ENCODE data around the gene ZNF330.
A peak's percentile ranks its signal among the peaks of the same experiment; 100 is the strongest.
"Not testable (repeated sequence)": the region's sequence is repeated elsewhere in the genome, so short reads cannot be mapped to it uniquely, and the experiment has no call there.

Gene ZNF330

DNA sequence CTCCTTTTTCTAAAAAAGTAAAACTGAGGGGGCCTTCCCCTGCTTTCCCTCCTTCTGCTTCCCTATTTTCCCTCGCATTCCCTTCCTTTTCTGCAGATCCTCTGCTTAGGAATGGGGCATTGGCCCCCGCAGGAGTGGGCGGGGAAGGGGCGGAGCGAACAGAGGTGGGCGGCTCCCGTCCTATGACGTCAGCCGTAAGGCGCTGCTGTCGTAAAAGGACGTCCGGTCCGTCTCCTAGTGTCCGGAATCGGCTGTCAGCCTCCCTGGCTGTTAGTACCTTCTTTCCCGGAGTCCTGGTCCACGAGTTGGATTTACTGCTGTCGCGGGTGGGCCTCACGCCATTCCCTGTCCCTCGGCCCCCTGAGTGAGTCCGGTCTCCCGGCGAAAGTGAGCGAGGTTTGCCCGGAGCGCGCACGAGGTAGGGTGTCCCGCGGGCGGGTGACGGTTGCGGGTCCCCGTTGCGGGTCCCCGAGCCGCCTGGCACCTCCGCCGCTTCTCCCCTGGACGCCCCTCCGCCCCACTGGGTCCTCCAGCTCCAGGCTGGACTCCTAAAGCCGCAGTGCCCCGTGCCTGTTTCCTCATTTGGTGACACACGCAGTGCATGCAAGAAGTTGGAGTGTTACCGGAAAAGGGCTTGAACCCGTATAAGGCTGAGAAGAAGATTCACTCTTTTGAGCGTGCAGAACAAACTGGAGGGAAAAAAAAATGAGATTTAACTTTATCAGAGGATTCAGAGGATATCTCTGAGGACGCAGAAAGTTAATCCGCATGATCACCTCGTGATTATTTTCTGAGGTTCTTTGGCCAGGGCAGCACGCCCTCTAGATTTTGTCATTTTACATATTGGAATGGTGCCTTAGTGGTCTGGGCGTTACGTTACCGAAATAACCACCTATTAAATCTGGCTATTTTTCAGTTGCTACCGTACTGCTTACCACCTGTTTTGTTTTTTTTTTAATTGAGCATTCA, at the start of gene ZNF330:
Gene ZNF330 (plus strand): TSS at position 205 of the 969 bp plus-strand sequence. CDS start 1,477 bp downstream, outside the sequence.
- DNase-seq: peak; percentile 65 to 81

- DNase-seq: no peak
Measured at GRCh38 chr4:141174457-141174856, 46.2 kb upstream of the ZNF330 start.

DNA sequence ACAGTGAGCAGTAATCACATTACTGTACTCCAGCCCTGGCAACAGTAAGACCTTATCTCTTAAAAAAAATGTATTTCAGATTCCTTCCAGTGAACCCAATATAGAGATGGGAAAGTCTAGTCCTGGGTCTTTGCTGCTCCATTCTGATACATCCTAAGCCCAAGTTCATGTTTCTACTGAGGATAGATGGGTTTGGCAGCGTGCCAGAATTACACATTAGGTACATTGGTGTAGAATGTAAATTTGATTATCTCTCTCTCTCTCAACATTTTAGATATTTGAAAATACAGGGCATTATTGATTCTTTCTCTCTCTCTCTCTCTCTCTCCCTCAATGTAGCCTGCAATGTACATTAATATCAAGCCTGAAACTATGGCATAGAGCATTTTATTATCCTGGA, 43.5 kb upstream of the ZNF330 start:
- DNase-seq: no peak

- no peak for DNase-seq
Measured at GRCh38 chr4:141179474-141180373, 41.0 kb upstream of the ZNF330 start.

GRCh38 chr4:141180991-141181761, 39.5 kb upstream of the ZNF330 start:
- DNase-seq: no peak

DNA sequence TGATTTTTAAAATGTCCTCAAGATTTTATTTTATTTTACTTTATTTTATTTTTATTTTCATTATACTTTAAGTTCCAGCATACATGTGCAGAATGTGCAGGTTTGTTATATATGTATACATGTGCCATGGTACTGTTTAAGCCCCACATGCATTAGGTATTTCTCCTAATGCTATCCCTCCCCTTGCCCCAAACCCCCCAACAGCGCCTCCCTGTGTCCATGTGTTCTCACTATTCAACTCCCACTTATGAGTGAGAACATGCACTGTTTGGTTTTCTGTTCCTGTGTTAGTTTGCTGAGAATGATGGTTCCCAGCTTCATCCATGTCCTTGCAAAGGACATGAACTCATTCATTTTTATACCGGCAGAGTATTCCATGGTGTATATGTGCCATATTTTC, 37.2 kb upstream of the ZNF330 start:
- DNase-seq: not testable (repeated sequence)

GRCh38 chr4:141192564-141192963, 28.1 kb upstream of the ZNF330 start:
- DNase-seq: no peak

- DNase-seq: no peak
Measured at GRCh38 chr4:141193516-141194034, 27.1 kb upstream of the ZNF330 start.

DNA sequence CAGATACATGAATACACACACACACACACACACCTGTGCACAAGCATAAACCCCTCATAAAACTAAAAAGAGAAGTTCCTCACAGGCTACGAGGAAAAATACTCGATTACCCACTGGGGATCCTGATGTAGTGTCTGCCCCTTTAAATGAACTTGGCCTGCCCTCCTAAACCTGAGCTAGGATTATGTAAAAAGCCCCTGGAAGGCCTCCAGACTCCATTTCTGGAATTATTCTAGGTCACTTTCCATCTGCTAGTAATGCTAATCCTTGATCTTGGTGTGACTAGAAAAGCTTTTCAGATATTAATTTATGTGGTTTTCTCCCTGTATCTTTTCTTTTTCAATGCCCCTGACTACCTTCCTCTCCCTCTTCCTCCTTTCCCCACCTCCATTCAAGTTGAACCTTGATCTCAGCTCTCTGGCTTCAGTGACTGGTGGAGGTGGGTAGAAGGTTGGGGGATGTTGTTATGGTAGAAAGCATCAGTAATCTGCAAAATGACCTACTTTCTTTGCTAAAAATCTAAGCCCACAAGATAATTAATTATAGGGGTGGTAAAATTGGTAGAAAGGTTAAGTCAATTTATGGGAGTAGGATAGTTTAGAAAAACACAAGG, 25.5 kb upstream of the ZNF330 start:
- DNase-seq: no peak

DNA sequence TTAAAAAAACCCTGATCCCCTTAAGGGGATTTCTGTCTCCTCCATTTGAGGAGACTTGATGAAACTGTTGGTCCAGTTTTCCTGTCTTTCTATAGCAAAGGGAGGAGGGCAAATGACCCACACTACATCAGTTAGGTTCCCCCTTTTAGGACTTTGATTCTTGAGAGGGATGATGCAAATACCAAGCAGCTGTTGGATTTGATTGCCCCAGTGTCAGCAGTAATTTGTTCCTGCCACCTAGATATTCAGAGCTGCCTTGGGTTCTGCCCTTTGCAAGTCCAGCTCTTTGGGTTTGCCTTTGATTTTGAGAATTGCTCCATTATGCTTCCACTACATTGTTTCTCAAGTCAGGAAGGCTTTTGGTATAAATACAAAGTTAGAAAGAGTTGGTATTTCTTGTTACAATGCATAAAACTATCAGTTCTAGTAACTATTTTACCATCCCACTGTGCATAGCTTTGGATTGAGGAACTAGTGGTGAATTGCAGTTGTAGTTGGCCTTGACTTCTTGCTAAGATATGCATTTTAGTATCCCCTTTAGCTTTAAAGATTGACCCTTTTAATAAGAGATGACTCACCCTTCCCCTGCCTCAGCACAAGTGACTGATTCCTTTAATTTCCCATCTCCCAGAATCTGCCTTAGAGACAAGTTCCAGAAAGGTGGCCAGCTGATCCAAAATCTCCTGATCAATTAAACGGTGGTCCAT, 24.3 kb upstream of the ZNF330 start:
- DNase-seq: no peak

DNA sequence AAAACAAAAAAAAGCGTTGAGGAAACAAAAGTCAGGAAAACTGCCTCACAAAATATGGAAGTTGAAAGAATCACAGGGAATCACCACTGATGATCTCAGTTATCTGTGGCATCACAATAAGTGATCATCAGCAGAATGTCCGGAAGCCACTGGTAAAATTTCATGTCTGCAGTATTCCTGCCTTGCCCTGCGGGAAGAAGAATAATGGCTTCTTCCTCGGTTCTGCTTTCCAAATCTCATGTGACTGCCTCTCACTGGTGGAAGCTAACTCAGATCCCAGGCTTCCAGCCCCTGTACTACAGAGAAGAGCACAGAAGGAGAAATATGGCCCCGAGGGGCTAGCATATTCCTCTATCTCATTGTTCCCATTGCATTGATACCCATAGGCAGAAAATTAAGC, 12.7 kb upstream of the ZNF330 start:
- DNase-seq: no peak

DNA sequence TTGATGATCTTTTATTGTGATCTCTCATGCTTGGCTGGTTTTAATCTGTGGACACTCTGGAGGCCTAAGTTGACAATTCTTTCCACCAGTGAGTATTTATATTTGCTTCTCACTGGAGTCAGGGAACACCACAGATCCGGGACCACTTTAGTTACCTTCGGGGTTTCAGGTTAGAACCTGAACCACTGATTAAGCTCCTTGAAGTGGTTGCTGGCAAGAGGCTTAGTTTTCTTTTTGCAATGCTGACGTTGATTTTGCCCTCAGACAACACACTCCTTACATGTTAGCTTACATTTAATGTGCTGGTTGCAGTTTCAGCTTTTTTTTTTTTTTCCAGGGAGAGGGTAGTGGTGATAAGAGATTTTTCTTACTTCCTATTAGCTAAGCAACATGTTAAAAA, 10.5 kb upstream of the ZNF330 start:
- no peak for DNase-seq

GRCh38 chr4:141213550-141213991, 7.1 kb upstream of the ZNF330 start:
- no peak for DNase-seq

DNA sequence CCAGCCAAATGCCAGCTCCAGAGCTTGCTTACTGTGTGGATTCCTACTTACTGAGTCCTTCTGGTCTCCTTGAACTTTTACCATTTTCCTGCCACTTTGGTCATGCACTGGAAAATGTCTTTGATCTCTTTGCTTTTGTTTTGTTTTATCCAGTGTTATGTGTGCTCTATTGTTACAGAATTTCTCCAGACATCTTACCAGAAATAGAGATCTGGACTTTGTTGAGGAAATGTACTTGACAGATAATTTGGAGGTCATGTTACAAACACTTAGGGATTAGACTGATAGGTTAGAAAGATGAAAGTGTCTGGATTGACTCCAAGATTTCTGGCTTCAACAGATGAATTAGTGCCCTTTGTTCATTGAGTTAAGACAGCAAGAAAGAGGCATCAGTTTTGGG, 5.7 kb upstream of the ZNF330 start:
- no peak for DNase-seq

GRCh38 chr4:141216002-141216761, 4.5 kb upstream of the ZNF330 start:
- no peak for DNase-seq

DNA sequence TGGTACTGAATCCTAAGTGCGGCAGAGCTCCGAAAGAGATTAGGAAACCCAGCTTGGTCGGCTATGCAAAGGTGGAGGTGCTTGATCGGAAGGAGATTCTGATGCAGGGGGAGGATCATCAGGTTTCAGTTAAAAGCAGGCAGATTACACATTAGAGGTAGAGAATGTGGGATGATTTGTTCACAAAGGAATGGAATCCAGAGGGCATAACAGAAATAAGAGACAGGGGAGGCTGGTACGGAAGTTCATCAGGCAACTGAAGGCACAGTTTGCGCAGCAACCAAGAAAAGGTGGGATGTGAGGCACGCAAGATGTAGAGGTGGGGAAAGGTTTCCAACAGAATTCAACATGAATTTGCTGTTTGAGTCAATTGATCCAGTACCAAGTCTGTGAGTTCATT, 424 bp upstream of the ZNF330 start:
- no peak for DNase-seq

DNA sequence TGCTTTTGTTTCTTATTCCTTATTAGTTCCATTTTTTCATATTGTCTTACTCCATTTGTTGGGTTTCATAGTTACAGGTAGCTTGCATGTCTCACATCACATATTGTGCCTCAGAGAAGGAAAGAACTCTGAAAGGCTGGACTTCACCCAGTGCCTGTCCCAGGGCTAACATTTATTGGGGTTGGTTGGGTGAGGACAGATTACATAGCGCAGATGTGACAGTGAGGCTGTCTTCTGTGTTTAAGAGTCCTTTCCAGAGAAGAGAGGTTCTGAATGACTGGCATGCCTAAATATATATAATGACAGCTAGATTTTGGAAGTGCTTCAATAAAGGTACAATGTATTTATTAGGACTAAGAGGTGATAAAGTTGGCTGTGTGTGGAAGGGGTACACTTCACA, 2.7 kb downstream of the ZNF330 start:
- DNase-seq: no peak

DNA sequence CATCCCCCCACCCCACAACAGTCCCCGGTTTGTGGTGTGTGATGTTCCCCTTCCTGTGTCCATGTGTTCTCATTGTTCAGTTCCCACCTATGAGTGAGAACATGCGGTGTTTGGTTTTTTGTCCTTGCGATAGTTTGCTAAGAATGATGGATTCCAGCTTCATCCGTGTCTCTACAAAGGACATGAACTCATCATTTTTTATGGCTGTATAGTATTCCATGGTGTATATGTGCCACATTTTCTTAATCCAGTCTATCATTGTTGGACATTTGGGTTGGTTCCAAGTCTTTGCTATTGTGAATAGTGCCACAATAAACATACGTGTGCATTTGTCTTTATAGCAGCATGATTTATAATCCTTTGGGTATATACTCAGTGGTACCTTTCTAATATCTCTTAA, 6.6 kb downstream of the ZNF330 start:
- DNase-seq: not testable (repeated sequence)

GRCh38 chr4:141229408-141230101, 8.9 kb downstream of the ZNF330 start:
- no peak for DNase-seq

DNA sequence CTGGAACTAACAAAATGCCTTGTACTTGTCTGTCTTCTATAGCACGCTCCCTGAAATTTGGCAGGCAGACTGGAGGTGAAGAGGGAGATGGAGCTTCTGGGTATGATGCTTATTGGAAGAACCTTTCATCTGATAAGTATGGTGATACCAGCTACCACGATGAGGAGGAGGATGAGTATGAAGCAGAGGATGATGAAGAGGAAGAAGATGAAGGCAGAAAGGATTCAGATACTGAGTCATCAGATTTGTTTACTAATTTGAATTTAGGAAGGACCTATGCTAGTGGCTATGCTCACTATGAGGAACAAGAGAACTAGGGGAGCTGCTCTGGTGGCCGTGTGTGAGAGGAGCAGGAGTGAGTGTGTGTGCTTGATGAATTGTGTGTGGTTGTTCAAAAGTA, 13.0 kb downstream of the ZNF330 start:
- no peak for DNase-seq

Data from NCI-H2081 (cell line).